ENCODE measurements around the gene PEPD.

Gene PEPD

DNA sequence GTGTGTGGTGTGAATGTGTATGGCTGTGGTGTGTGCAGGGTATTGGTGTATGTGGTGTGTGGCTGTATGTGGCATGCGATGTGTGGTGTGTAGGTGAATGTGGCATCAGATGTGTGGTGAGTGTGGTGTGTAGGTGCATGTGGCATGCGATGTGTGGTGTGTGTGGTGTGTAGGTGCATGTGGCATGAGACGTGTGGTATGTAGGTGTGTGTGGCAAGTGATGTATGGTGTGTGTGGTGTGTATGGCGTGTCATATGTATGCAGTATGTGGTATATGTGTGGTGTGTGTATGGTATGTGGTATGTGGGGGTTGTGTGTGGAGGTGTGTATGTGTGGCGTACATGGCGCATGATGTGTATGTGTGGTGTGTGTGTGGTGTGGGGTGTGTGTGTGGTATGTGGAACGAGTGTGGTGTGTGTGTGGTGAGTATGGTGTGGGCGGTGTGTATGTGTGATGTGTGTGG lies 63.4 kb downstream of the PEPD start:
- DNase-seq (ENCODE audit: low read depth), result no peak

DNA sequence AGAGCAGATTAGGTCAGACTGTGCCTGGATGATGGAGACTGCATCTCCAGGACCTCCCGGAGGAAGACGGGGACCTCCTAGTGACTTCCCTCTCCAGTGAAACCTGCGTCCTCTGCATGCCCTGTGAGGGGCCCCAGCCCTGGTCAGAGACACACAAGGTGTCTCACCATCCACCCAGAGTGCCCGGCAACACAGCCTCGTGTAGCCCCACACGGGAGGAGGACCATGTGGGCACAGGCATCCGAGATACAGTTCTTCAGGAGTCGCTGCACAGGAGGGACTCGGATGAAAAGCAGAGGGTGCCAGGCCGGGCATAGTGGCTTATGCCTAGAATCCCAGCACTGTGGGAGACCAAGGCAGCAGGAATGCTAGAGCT lies 64.8 kb downstream of the PEPD start:
- no peak for DNase-seq (ENCODE audit: low read depth)

DNA sequence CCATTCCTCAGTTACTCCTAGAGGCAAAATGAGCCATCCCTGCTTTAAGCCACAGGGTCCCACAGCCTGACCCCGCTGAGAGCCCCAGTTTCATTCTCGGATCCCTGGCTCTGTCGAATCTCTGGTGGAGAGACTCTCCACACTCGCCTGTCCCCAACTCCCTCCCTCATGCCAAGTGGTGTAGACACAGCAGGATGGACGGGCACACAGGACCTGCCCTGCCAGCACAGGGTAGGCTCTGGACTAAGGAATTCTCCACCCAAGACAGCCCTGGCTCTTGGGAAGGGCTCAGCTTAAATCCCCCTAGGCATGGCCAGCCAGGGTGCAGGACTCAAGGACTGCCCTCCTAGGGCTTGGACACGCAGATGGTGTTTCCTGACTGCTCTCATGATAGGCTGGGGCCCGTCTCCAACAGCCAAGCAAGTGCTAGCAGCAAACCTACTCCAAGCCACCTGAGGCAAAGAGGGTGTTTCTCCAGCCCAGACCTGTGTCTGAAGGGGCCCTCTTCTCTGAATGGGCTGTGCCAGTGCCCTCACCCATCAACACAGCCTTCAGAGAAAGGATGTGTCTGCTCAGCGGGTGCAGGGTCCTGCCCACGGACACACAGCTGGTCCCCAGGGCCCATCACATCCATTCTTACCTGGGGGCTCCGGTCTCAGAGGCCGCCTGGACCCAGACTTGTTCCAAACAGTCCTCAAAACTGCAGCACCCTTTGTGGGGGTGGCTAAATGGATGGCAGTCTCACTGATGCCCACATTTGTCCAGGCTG lies 65.3 kb downstream of the PEPD start:
- no peak for DNase-seq (ENCODE audit: low read depth)

DNA sequence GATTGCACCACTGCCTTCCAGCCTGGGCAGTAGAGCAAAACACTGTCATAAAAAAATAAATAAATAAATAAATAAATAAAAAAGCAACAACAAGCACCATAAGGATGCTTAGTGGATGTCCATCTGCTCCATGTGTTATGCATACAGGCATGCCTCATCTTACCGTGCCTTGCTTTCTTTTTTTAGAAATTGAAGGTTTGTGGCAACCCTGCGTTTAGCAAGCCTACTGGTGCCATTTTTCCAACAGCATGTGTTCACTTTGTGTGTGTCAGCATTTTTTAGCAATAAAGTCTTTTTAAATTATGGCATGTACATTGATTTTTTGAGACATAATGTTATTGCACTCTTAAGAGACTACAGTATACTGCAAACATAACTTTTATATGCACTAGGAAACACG lies 68.3 kb downstream of the PEPD start:
- DNase-seq (ENCODE audit: low read depth), result no peak

DNA sequence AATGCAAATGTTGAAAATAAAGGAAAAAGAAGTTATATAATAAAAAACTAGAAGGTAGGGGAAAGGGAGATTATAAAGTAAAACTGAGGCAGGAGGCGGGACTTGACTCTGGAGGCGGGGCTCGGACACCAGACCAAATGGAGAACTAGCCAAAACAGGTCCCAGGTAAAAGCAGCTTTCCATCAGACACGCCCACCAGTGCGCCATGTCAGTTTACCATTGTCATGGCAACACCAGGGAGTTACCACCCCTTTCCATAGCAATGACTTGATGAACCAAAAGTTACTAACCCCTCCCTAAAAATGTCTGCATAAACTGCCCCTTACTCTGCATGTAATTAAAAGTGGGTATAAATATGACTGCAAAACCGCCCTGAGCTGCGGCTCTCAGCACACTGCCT lies 70.9 kb downstream of the PEPD start:
- no peak for DNase-seq (ENCODE audit: low read depth)

DNA sequence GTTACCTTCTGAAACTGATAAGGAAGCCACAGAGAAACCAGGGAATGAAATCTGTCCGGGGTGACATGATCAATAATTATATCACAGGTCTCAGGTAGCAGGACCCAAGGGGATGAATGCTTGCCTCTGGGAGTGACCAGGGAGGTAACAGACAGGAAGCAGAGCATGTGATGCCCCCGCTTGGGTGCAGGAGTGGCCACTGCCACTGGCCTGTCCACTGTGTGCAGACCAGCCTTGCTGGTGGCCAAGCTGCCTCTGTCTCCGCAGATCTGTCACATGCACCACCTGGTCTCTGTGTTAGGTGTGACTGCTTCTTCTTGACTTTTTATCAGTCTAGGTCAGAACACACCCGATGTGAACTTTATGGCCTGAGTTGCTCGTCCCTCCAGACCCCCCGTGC lies 71.8 kb downstream of the PEPD start:
- DNase-seq (ENCODE audit: low read depth), result no peak

DNA sequence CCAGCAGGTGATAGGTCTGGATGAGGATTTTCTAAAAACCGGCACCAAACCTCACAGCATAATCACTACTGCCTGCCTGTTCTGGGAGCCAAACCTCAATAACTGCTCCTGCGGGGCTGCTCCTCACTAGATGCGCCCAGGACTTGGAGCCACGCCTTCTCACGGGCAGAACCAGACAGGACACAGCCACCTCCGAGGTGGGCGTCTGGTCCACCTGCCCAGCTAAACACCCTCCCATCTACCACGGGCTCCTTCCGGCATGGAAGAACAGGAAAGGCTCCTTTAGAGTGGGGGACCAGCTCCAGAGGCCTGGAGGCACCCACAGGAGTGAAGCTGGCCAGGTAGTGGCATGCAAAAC lies 73.5 kb downstream of the PEPD start:
- DNase-seq (ENCODE audit: low read depth), result no peak

DNA sequence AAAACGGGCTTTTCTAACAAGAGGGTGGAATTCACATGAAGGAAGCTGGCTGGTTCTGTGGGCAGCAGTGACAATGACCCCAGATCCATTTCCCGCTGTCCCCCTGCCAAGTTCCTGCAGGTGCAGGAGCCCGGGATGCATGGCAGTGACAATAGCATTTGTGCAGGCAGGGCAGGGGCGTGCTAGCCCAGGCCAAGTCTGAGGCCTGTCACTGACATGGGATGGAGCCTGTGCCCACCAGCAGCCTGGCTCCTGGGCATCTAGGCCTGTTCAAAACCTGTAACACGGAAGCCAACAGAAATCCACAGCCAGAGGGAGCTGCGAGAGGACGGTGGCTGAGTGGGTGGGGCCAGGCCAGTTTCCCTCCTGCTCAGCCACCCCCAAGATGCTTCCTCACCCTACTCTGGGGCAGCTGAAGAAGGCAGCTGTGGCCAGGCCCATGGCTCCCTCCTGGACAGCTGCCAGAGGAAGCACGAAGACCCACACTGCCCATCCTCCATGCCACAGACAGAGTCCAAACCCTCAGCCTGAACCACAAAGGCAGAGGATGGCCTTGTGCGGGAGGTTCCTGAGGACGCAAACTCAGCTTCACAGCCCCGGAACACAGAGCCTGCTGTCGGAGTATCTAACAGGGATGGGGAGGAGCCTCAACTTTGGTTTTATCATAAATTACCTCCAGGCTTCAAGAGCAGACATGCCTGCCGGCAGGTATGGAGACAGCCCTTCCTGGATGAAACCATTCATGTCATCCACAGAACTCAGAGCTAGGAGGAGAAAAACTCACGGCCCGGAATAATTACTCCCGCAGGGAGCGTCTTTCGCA lies 74.0 kb downstream of the PEPD start:
- no peak for DNase-seq (ENCODE audit: low read depth)

DNA sequence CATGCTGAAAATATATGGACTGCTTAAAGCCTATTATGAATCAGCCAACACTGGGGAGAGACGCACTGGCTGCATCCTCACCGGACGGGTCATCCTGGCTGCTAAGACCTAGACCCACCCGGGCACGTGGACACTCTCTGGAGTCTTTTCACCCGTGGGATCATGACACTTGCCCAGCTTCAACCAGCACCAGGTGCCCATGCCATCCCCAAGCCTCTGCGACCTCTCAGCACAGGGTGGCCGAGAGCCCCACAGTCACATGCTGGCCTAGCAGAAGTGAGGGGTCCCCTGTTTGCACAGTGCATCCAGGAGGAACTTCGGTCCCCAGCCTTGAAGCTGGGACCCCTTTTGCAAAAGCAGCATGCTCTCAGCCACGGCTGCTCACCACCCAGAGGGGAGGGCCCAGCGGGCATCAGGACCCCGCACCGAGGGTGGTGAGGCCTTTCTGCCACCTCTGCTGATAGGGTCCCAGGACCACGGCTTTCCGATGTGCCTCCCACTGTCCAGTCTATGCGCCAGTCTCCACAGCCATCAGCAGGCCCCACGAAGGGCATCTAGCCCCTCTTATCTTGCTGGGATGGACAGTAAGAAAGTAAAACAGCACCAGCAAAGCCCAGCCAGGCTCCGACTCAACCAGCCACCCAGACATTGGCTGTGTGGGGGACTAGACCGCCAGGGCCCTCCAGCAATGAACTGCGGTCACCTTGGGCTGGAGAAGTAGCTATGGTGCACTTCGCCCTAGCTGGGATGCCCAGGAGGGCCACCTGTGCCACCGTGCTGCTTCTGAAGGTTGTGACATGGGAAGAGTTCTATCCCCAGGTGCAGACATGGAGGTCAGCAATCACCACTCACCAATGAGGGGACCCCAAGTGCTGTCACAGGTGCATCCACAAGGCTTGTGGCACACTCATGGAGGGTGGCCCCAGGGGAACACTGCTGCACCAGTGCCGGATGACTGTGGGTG lies 75.0 kb downstream of the PEPD start:
- no peak for DNase-seq (ENCODE audit: low read depth)

DNA sequence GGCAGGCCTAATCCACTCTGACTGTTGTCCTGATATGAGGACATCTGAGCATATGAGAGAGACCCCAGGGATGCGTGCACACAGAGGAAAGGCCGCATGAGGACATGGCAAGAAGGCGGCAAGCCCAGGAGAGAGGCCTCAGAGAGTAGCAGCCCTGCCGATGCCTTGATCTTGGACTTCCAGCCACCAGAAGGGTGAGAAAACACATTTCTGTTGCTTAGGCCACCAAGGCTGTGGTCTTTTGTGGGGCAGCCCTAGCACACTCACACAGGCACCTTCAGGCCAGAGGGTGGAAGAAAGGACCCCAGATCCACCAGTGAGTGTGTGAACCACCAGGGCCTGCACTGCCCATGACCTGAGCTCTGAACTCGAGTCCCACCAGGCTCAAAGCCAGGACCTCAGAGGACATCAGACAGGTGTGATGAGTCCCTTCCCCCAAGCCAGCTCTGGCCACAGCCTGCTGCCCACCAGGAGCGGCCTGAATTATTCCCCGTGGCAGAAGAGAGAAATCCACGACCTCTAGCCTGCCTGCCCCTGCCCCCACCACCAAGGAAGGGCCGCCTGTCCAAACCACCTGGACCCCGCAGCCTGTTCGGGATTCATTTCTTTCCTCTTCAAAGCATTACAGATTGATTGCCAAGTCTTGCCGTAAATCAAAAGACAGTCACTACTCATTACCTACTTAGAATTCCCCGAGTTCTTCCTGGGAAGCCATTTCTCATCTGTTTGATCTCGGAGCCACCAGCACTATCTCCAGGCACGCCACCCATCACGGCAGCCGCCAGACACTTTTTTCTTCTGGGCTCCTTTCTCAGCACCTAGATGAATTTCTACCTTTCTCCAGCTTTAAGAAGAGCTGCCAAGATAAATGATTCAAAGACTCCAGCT lies 75.9 kb downstream of the PEPD start:
- no peak for DNase-seq (ENCODE audit: low read depth)

DNA sequence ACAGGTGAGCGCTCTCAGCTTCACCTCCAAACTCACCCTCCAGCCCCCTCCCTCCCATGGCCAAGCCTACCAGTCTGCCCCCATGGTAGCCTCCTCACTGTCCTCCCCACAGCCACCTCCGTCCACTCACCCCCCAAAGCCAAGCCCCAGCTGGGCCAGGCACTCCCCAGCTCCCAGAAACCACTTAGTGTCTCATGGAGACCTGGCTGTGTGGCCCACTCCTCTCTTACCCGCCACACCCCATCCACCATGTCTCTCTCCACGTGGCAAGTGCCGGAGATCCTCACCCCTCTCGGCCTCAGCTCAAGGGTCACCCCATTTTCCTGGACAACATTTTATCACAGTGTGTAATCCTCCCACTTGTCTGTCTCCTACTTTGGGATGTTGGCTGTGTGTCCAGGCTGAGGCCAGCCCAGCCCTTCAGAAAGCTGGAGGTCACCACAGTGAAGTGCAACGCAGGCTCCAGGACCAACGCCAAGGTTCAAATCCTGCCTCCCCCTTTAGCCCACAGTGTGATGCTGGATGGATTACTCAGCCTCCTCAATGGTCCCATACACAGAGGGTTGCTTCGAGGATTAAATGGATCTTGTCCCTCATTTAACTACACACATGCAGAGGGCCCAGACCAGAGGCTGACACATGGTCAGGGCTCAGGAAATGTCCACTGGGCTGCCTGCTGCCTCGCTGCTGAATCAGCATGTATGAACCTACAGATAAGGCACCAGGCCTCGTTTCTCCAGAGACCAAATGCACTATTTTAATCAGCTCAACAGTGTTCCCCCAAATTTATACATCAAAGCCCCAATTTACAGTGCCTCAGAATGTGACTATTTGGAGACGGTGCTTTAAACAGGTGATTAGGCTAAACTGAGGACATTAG lies 76.8 kb downstream of the PEPD start:
- DNase-seq (ENCODE audit: low read depth), result no peak

DNA sequence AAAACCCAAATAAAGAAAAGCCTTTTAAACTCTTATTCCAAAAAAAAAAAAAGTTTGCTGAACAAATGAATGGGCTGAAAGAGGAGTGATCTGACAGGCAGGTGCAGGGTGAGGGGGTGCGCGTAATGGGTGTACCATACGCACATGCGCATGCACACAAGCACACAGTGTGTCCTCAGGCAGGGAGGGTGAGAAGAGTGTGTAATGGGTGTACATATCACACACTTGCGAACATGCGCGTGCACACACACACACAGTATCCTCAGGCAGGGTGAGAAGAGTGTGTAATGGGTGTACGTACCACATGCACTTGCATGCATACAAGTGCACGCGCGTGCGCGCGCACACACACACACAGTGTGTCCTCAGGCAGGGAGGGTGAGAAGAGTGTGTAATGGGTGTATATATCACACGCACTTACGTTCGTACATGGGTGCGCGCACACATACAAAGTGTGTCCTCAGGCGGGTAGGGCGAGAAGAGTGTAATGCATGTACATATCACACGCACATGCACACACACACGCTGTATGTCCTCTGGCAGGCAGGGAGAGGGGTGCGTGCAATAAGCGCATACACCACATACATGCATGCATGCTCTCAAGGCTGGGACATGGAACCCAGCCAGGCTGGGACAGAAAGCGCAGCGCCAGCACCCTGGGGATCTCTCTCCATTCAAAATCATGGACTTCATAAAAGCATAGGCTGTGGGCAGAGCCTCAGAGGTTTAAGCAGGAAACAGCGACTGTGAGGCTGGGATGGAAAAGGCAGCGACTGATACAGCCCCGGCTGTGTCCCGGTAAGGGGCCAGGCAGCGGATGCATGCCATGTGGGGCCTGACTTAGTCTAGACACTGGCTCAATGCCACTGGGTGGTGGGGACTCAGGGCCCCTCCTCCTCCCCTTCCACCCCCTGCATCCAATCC lies 77.7 kb downstream of the PEPD start:
- DNase-seq (ENCODE audit: low read depth), result no peak

DNA sequence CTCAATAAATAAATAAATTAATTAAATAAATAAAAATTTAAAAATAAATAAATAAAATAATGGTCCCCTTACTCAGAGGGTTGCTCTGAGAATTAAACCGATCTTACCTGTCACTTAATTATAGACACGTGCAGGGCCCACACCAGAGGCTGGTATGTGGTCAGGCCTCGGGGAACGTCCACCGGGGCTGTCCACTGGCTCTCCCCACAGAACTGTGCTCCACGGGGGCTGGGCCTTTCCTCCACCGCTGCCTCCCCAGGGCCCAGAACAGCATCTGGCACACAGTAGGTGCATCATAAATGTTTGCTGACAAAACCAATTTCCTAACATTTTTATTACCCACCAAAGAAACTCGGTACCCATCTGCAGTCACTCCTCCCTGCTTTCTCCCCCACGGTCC lies 78.9 kb downstream of the PEPD start:
- no peak for DNase-seq (ENCODE audit: low read depth)

DNA sequence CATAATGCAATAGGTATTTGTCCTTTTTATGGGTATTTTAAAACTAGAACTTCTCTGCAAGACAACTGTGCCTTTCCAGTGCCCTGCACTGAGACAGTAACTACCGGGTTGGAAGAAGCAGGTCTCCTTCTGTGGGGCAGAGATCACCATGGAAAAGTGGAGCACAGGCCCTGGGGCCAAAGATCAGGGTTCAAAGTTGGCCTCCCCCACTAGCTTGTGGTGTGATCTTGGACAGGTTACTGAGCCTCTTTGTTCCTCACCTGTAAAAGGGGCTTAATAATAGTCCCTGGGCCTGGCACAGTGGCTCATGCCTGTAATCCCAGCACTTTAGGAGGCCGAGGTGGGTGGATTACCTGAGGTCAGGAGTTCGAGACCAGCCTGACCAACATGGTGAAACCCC lies 79.8 kb downstream of the PEPD start:
- DNase-seq (ENCODE audit: low read depth), result no peak

DNA sequence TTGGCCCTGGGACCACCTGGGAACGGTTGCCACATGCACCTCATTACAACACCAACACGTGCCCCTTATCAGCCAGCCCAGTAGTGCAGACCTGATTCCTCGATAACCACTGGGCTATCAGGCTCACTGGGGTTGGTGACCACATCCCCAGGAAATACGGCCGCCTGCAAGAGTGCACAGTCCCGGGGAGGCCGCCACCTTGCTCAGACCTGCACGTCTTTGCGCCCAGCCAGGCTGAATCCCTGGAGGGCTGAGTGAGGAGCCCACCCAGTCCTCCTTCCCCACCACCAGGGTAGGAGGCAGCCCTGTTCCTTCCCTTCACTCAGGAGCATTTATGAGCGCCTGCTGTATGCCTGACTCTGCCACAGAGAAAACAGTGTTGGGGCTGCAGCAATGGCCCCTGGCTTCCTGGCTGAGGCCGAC lies 80.3 kb downstream of the PEPD start:
- no peak for DNase-seq (ENCODE audit: low read depth)

DNA sequence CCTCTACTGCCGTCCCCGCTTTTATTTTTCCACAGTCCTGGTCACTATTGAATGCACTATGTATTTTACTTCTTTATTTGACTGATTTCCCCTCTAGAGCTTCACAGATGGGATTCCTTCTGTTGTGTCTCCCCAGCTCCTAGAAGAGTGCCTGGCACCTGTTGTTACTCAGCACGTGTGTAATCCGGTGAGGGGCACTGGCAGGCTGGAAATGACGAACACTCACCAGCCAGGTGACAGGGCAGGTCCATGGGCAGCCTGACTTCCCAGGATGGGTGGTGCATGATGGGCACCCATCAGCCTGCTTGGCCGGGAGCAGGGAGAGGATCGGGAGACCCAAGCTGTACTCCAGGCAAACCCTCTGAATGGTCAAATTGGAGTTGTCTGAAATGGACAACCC lies 80.9 kb downstream of the PEPD start:
- no peak for DNase-seq (ENCODE audit: low read depth)

DNA sequence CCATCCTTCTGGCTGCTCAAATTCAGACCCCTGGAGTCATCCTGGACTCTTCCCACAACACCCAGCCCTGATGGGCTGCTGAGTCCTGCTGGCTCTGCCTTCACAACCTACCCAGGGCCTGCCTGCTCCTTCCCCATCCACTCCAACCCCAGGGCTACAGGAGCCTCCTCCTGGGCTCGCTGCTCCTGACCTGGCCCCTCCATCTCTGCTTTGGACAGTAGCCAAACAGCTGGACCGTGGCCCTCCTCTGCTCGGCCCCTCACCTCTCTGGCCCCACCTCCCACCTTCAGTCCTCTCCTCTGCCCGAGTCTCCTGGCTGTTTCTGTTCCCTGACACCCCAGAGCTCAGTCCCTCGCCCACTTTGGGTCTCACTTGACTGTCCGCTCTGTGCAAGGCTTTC lies 81.3 kb downstream of the PEPD start:
- DNase-seq (ENCODE audit: low read depth), result no peak

DNA sequence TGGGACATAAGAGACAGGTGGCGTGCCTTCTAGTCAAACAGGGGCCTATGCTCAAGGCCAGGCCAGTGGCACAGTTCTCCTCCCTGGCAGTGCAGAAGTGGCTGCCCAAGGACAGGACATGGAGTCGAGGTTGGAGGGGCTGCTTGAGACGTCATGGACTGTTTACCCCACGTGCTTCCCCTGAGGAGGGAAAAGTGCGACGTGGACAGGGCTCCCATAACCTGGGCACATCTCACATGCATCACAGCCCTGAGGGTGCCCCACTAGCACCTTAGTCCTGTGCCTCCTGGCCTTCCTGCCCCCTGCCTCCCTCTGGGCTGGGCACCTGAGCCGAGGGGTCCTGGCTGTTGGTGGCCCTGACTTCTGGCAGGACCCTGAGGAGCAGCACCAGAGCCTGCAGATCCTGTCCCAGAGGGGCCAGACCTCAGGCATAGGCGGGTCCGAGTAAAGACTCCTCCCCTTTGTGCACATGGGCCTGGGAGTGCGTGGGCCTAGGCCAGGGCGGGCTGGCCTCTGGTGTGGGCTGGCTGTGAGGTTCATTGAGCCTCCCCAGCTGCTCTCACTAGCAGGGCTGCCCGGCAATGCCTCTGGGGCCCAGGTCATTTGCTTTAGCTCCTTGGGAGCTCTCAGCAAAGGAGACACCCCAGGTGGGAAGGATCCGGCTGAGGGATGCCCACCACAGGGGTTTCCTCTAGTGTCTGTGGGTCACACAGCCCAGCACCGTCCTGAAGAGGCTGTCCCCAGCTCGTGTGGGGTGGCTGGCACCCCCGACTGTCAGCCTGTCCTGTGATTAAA lies 82.4 kb downstream of the PEPD start:
- DNase-seq (ENCODE audit: low read depth), result no peak
